NCI-H2107 (cell line): ENCODE data around the gene DNAJB13.
"Not testable (repeated sequence)": the region's sequence is repeated elsewhere in the genome, so short reads cannot be mapped to it uniquely, and the experiment has no call there.

Source experiments
- DNase-seq: peaks from one replicate; lab custom pipeline; 2025; lab: John Stamatoyannopoulos, UW

Gene DNAJB13, protein sequence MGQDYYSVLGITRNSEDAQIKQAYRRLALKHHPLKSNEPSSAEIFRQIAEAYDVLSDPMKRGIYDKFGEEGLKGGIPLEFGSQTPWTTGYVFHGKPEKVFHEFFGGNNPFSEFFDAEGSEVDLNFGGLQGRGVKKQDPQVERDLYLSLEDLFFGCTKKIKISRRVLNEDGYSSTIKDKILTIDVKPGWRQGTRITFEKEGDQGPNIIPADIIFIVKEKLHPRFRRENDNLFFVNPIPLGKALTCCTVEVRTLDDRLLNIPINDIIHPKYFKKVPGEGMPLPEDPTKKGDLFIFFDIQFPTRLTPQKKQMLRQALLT

DNA sequence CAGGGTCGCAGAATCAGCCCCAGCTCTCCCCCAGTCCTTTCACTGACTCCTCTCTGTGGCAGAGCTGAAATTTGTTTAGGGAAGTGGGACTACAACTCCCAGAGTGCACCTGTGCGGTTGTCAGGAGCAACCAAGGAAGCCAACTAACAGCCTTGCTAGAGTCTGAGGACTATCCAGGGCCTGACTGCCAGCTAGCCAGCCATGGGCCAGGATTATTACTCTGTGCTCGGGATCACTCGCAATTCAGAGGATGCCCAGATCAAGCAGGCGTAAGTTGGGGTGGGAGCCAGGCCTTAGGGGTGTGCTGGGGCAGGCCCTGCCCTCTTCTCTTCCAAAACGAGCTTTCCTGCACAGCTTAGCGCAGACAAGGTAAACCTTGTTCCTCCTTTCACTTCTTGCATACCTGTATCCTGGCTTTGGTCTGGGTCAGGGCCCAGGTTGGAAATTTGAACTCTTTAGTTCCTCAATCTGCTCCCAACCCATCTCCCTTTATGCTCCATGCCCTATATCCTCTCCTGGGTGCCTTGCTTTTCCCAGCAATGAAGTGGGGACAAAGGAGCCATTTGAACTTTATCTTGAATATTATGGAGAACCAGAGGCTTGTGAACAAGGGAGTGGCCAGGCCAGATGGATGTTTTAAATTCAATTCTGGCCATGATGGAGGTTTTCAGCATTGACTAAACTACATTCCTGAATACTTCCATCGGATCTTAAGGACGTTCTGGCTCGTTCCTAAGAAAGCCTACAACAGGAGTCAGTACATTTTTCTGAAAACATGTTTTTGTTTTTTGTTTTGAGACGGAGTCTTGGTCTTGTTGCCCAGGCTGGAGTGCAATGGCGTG, at the start of gene DNAJB13:
TSS of gene DNAJB13 (plus strand) at position 158 of the 842 bp plus-strand sequence. CDS start at position 202, 44 bp downstream.
- no peak for DNase-seq

DNA sequence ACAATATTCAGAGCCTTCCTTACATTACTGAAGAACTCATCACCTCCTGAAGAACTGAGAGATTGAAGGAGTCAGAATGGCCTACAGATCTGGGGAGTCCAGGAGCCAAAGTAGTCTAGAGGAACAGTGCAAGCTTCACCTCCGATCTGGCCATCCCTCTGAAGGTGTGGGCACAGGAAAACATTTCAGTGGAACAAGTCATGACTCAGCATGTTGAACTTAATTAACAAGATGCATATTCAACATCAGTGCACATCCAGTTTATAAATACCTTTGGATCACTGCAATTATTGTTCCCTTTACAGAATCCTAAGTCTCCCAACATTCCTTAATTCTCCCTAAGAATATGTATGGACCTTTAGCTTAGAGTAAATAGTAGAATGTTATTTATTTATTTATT, 48.5 kb upstream of the DNAJB13 start:
- DNase-seq: no peak

DNA sequence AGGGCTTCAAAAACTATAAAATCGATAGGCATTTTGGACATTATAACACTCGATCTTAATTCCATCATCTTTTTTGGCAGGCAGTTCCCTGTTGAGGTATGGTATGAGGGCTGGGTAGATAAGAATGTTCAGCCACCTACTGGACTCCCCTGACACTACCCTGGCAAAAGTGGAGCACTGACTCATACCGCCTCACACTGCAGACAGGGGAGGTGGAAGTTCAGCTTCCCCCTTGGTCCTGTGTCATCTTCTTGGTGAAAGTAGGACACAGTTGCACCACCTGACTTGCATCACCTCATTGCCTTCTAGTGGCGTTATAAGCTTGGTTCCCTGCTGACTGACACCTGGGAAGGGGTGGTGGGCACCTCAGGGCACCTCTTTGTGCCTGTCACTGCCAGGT, 43.6 kb upstream of the DNAJB13 start:
- no peak for DNase-seq

DNA sequence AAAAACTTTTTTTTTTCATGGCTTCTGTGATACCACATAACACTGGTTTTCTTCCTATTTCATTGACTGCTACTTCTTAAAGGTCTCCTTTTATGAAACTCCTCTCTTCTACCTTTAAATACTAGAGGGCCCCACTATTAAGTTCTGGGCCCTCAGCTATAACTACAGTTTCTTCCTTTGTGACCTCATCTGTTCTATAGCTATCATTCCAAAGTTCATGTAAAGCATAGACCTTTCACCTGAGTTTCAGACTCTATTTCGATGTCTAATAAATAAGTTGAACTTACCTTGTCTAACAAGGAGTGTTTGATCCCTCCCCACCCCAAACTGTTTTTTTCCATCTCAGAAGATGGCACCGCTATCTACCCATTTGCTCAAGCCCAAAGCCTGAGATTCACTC, 38.8 kb upstream of the DNAJB13 start:
- no peak for DNase-seq

DNA sequence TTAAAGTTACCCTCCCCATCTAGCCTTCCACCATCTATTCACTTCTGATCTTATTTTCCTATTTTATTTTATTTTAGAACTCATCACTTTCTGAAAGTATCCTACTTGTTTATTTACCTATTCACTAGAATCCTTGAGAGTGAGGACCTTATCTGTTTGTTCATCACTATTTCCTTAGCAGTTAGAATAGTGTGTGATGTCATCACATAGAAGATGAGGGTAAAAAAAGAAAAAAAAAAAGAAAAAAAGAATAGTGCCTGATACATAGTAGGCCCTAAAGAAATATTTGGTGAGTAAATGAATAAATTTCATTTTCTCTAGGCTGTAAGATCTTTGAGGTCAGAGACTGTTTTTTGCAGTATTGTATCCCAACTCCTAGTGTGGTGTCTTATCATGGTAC, 37.4 kb upstream of the DNAJB13 start:
- no peak for DNase-seq

DNA sequence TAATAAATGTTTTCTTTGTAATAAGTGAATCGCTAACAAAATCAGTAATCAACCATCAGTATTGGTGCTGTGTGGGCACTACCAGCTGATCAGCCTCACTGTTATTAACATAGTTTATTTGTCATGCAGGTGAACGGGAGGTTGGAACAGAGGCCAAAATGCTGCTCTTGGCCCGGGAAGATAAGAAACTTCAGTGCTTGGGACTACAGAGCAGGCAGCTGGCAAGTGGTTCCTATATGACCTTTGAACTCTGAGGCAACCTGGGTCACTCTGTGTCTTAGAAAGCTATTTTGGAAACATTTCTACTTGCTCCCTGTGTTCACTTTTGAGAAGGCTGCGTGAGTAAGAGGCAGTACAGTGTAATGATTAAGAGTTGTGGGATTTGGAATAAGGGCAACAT, 36.5 kb upstream of the DNAJB13 start:
- DNase-seq: no peak

DNA sequence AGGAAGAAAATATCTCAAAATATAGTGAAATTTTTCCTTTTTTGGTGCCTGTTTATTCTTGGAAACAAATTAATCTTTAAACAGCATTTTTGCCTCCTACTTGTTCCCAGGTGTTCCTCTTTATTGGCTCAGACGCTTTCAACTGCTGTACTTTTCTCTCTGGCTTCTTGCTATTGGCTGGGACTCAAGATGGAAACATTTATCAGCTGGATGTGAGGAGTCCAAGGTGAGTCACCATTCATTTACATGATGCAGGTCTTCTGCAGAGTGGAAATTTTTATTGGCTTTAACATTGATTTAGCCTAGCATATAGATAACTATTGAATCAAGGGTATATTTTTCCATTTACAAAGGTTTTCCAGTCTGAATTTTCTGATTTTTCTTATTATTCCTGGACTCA, 34.4 kb upstream of the DNAJB13 start:
- no peak for DNase-seq

DNA sequence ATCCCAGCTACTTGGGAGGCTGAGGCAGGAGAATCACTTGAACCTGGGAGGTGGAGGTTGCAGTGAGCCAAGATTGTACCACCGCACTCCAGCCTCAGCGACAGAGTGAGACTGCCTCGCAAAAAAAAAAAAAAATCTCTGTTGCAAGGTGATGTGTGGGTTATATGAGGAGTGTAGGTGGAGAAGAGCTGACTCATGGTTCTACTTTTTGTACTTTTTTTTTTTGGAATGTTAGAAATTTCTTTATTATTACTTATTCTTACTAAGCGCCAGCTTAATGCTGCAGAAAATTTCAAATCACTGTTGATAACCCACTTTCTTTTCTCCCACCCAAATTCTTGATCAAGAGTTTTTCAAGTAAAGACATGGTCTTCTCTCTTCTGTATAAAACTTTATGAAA, 29.6 kb upstream of the DNAJB13 start:
- no peak for DNase-seq

DNA sequence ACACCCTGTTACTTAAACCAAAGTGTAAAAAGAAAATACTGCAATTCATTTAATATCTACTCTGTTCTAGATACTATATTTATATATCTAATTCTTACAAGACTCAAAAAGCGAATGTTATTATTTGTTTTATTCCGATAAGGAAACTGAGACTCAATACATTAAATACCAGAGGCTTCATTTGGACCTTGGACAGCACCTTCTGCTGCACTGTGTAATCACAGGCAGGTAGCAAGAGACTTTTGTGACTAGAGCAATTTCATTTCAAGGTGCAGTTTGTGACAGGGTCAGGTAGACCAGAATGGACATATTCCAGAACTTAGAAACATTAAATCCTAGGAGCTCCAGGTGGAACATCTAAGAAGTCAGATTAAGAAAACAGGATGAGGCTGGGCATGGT, 21.4 kb upstream of the DNAJB13 start:
- DNase-seq: no peak

DNA sequence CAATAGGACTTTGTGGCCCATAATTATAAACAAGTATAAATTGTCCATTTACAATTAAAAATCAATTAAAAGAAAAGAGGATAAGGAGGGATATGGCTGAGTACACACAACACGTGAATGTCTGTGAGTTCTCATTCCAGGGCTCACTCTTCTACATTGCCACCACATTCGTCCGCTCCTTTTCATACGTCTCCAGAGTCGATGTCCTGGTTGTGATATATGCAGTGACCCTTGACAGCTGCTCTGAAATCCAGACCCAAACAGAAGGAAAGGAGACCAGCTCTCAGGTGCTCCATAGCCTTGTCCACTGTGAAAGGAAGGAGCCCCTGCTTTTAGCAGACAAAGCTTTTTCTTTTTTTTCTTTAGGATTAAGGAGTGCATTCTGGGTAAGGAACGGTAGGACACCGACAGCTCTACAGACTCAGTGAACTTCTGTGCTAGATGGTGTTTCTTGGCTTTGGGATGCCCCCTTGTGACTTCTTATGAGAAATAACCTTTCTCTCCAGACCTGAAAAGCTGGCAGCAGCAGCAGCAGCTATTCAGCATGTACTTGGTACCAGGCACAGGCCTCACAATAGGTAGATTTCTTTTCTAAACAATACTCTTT, 19.7 kb upstream of the DNAJB13 start:
- peak; percentile 33 for DNase-seq

DNA sequence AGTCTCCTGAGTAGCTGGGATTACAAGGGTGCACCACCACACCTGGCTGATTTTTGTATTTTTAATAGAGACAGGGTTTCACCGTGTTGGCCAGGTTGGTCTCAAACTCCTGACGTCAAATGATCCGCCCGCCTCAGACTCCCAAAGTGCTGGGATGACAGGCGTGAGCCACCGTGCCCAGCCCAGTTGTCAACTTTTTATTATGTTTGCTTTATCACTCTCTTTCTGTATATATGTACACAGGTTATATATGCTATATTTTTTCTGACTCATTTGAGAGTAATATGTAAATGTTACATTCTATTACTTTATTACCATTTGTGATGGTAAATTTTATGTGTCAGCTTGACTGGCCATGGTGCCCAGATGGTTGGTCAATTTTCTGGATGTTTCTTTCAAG, 18.9 kb upstream of the DNAJB13 start:
- DNase-seq: no peak

DNA sequence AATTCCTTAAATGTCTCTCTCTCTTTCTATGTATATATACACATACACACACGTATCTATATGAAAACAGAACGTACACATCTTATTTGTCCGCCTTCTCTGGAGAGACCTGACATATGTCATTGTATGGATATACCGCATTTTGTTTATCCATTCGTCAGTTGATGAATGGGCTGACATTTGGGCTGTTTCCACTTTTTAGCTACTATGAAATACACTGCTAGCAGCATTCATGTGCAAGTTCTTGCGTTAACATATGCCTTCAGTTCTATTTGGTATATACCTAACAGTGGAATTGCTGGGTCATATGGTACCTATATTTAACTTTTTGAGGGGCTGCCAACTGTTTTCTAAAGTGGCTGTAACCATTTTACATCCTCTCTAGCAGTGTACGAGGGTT, 18.0 kb upstream of the DNAJB13 start:
- DNase-seq: no peak

DNA sequence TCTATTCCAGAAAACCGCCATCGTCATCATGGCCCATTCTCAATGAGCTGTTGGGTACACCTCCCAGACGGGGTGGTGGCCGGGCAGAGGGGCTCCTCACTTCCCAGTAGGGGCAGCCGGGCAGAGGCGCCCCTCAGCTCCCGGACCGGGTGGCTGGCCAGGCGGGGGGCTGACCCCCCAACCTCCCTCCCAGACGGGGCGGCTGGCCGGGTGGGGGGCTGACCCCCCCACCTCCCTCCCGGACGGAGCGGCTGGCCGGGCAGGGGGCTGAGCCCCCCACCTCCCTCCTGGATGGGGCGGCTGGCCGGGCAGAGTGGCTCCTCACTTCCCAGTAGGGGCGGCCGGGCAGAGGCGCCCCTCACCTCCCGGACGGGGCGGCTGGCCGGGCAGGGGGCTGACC, 14.8 kb upstream of the DNAJB13 start:
- not testable (repeated sequence) for DNase-seq

DNA sequence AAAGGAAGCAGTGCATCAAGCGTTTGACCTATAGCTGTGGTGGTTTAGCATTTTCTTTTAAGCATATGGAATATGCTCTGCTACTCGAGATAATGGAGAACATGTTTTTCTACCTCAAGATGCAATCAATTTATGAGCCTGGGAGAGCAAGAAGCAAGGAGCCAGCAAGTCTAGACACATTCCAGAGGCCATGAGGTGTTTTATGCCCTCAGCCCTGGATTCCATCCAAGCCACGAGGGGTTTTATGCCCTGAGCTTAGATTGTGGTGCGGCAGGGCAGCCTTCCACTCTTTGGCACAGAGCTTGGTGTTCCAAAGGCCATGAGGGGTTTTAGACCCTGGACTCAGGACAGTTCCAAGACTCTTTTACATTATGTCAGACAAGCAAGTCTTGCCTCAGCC, 11.7 kb upstream of the DNAJB13 start:
- DNase-seq: no peak

DNA sequence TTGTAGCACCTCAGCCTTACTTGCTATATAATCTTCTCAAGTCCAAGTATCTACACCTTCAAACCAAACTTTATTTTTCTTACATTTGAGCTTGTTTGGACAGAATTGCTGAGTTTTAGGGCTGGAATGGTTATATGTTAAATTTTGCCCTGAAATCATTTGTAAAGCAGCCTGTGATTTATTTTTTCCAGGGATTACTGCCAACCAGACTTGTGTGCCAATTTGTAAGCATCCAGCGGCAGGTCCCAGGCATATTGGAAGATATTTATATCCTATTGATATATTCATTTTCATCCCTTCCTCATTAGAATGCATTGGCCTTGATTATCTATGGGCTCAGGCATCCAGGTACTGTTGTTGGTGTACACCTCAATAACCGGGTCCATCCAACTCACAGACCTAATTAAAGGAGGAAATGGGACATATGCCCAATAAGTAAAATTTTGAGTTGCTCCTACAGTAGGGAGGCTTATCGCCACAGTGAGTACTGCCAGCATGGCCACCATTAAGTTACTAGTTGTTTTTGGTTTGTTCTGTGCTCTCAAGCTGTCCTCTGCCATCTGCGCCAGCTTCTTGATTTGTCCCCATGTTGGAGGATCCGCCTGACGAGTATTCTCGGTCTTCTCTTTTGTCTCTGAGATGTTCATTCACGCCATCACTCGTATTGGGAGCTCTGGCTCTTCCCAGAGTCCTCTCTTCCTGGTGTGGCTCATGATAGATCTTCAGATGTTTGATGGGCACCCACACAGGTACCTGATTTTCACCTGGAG, 9.8 kb upstream of the DNAJB13 start:
- DNase-seq: no peak

DNA sequence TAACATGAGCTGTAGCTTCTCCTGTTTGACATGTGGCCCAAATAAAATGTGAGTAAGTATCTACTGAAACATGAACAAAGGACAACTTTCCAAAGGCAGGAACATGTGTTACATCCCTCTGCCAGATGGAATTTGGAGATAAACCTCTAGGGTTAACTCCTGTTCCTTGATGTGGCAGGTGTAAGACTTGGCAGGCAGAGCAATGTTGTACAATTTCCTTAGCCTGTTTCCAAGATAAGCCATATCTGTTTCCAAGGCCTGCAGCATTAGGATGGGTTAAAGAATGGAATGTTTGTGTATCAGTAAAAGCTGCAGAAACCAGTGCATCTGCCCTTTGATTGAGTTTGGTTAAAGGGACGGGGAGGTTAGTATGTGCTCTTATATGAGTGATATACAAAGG, 8.8 kb upstream of the DNAJB13 start:
- no peak for DNase-seq

DNA sequence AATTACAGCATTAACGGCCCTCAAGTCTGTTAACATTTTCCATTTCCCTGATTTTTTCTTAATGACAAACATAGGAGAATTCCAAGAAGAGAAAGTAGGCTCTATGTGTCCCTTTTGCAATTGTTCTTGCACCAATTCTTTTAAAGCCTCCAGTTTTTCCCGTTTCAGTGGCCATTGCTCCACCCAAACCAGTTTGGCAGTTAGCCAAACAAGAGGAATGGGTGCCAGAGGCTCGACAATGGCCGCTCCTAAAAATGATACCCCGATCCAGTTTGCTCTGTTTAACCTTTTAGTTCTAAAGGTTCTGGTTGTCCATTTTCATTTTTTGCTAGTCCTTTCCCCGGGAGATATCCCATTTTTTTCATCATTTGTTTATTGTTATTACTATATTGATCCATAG, 6.7 kb upstream of the DNAJB13 start:
- DNase-seq: no peak

DNA sequence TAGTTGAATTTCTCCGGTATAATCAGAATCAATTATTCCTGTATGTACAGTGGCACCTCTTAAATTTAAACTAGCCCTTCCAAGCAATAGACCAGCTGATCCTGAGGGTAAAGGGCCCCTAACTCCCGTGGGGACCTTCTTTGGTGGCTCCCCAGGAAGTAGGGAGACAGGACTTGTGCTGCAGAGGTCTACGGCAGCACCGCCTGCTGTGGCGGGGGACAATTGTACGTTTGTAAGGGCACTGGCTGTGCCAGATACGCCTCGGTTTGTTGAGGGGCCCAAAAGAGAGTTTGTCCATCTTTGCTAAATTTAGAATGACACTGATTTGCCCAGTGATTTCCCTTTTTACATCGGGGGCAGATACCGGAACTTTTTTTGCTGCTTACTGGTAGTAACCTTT, 5.9 kb upstream of the DNAJB13 start:
- no peak for DNase-seq

DNA sequence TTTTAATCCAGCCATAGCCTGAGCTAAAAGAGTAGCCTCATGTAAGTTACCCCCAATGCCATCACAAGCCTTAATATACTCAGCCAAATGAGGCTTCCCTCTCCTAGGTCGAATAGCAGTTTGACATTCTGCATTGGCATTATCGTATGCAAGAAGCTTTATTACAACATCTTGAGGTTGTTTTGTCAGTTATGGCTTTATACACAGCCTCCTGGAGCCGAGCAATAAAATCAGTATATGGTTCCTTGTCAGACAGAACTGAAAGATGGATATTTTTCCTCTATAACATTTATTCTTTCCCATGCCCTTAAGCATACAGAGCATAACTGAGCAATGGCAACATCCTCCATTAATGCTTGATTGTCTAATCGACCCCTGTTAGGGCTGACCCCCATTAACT, 5.4 kb upstream of the DNAJB13 start:
- DNase-seq: no peak

DNA sequence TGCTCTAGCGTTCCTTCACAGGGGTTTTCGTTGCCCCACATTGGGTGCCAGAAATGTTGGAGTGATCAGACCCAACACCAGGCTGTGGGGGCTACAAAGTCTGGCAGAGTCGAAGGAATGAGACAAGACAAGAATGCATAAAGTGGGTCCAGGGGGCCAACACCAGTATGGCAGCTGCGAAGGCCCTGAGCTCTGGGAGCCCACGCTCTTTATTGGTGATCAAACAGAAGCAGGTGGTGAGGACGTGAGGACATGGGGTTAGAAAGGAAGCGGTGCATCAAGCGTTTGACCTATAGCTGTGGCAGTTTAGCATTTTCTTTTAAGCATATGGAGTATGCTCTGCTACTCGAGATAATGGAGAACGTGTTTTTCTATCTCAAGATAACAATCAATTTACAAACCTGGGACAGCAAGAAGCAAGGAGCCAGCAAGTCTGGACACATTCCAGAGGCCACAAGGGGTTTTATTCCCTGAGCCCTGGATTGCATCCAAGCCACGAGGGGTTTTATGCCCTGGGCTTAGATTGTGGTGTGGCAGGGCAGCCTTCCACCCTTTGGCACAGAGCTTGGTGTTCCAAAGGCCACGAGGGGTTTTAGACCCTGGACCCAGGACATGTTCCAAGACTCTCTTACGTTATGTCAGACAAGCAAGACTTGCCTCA, 3.9 kb upstream of the DNAJB13 start:
- no peak for DNase-seq

DNA sequence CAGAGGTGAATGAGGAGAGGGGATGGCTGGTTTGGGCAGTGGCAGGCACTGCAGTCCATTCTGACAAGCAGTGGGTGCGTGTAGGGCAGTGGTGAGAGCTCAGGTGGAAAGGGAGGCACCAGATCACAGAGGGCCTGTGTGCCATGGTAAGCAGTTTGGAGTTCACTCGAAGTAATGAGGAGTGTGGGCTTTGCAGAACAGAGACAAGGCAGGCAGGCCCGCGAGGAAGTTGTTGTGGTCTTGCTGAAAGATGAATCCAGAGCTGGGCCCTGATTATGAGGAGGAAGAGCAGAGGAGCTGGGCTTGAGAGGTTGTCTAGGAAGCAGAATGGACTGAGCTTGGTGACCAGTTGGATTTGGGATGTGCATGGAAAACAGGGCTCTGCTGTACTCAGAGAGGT, 1.6 kb upstream of the DNAJB13 start:
- no peak for DNase-seq

DNA sequence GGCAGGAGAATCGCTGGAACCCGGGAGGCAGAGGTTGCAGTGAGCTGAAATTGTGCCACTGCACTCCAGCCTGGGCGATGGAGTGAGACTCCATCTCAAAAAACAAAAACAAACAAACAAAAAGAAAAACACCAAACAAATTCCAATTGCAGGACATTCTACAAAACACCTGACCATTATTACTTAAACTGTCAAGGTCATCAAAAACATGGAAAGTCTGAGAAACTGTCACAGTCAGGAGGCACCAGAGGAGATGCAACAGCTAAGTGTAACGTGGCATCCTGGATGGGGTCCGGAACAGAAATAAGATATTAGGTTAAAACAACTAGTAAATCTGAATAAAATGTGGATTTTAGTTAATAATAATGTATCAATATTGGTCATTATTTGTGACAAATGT, 914 bp upstream of the DNAJB13 start:
- no peak for DNase-seq
